SU-DHL-6 (cell line): Measurements from ENCODE around the gene MEF2D.

Source experiments
- H2AFZ ChIP-seq: fragments of 200-600 bp; sonication (generic); 2 replicates; pipeline ENCODE4 v1.6.1; 2014; ENCODE audit warnings: low read depth, mild to moderate bottlenecking, moderate library complexity, mixed read lengths, antibody characterized with exemption, low read length; ENCODE audit not compliant: severe bottlenecking
- H3F3A ChIP-seq: fragments of 200-600 bp; shearing (Covaris generic); 2 replicates; pipeline ENCODE4 v1.6.0; 2016; ENCODE audit warnings: antibody characterized with exemption, mild to moderate bottlenecking; ENCODE audit not compliant: insufficient read depth
- H3K27ac ChIP-seq: fragments of 200-600 bp; sonication (generic); 2 replicates; pipeline ENCODE4 v1.5.1; 2016; ENCODE audit warnings: low read depth, mild to moderate bottlenecking, low read length, moderate library complexity, mixed read lengths
- H3K27me3 ChIP-seq: fragments of 200-600 bp; sonication (generic), shearing (Covaris generic); 2 replicates; pipeline ENCODE4 v1.6.0; 2014; ENCODE audit warnings: mild to moderate bottlenecking, low read length
- H3K36me3 ChIP-seq: fragments of 200-600 bp; sonication (generic); 2 replicates; pipeline ENCODE4 v1.6.1; 2014; ENCODE audit warnings: mild to moderate bottlenecking, low read length, mixed read lengths
- H3K4me2 ChIP-seq: fragments of 300-600, 200-600 bp; shearing (Covaris generic), sonication (generic); 2 replicates; pipeline ENCODE4 v1.6.0; 2014; ENCODE audit warnings: low read length, low read depth, mild to moderate bottlenecking; ENCODE audit not compliant: poor library complexity, severe bottlenecking
- H3K4me3 ChIP-seq: fragments of 200-600 bp; sonication (generic); 2 replicates; pipeline ENCODE4 v1.5.1; 2014; ENCODE audit warnings: antibody characterized with exemption, low read length, mild to moderate bottlenecking, mixed read lengths; ENCODE audit not compliant: insufficient read depth, poor library complexity, severe bottlenecking
- H3K79me2 ChIP-seq: fragments of 200-600 bp; sonication (generic); 2 replicates; pipeline ENCODE4 v1.6.1; 2014; ENCODE audit warnings: mild to moderate bottlenecking, low read length, moderate library complexity; ENCODE audit not compliant: insufficient read depth
- H3K9ac ChIP-seq: fragments of 200-600 bp; sonication (generic); 2 replicates; pipeline ENCODE4 v1.7.0; 2014; ENCODE audit warnings: mild to moderate bottlenecking, low read length
- H3K9me2 ChIP-seq: fragments of 200-600 bp; sonication (generic); replicated peaks from 2 replicates; pipeline ENCODE4 v1.6.1; 2014; ENCODE audit warnings: low read length; ENCODE audit not compliant: insufficient read depth
- H3K9me3 ChIP-seq: fragments of 200-600 bp; sonication (generic); 2 replicates; pipeline ENCODE4 v1.6.1; 2014; ENCODE audit warnings: low read length, mixed read lengths; ENCODE audit not compliant: insufficient read depth
- H4K20me1 ChIP-seq: fragments of 200-600 bp; sonication (generic); 2 replicates; pipeline ENCODE4 v1.6.1; 2014; ENCODE audit warnings: low read depth, mild to moderate bottlenecking, antibody characterized with exemption, low read length, moderate library complexity, mixed read lengths
- EZH2phosphoT487 ChIP-seq: fragments of 200-600 bp; sonication (generic), shearing (Covaris generic); conservative IDR thresholded peaks from 2 replicates; pipeline ENCODE4 v1.6.1; 2018; ENCODE audit warnings: mild to moderate bottlenecking, antibody characterized with exemption, low read length, moderate library complexity, mixed read lengths
- TF ChIP-seq, protein P1 (sequence below): fragments of 200-600 bp; sonication (generic); IDR thresholded peaks from one replicate; pipeline ENCODE4 v1.5.1; 2017; ENCODE audit warnings: antibody characterized with exemption, mild to moderate bottlenecking, low read length, moderate library complexity; ENCODE audit not compliant: insufficient read depth, poor library complexity, severe bottlenecking

Gene MEF2D

DNA sequence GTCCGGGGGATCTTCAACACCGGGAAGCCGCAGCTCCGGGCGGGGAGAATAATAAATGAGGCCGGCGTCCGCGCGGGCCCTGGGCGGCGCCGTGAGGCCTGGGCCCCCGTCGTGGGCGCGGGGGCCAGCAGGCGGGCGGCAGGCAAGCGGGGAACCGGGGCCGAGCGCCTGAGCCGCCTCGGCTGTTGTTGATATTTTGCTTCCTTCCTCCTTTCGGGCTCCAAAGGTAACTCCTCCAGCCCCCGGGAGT lies at the start of gene MEF2D:
TSS of gene MEF2D (minus strand) at position 233 of the 250 bp plus-strand sequence. CDS start 17,483 bp downstream, outside the sequence.
- Histone ChIP-seq H3K27me3 (no peaks in the 10 kb centered on the region), H3K36me3 (no peaks in the 10 kb centered on the region), H3K4me2 (peak within 1 kb of the TSS; percentile 87), H3K9me3 (no peaks in the 10 kb centered on the region), H2AFZ (no peak within 1 kb of the TSS), H4K20me1 (peaks cover 4% of the 10 kb centered on the region; the same call in 1 of the 2 replicates), H3K9me2 (no peaks in the 10 kb centered on the region), H3F3A (peaks cover 40% of the 10 kb centered on the region), H3K4me3 (peak within 1 kb of the TSS; percentile 97), H3K9ac (peak within 1 kb of the TSS; percentile 98), H3K27ac (peak within 1 kb of the TSS; percentile 98), H3K79me2 (peaks cover 51% of the 10 kb centered on the region)
- TF ChIP-seq, protein P1, sequence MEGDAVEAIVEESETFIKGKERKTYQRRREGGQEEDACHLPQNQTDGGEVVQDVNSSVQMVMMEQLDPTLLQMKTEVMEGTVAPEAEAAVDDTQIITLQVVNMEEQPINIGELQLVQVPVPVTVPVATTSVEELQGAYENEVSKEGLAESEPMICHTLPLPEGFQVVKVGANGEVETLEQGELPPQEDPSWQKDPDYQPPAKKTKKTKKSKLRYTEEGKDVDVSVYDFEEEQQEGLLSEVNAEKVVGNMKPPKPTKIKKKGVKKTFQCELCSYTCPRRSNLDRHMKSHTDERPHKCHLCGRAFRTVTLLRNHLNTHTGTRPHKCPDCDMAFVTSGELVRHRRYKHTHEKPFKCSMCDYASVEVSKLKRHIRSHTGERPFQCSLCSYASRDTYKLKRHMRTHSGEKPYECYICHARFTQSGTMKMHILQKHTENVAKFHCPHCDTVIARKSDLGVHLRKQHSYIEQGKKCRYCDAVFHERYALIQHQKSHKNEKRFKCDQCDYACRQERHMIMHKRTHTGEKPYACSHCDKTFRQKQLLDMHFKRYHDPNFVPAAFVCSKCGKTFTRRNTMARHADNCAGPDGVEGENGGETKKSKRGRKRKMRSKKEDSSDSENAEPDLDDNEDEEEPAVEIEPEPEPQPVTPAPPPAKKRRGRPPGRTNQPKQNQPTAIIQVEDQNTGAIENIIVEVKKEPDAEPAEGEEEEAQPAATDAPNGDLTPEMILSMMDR, result no peak
- no peak for TF ChIP-seq EZH2phosphoT487

DNA sequence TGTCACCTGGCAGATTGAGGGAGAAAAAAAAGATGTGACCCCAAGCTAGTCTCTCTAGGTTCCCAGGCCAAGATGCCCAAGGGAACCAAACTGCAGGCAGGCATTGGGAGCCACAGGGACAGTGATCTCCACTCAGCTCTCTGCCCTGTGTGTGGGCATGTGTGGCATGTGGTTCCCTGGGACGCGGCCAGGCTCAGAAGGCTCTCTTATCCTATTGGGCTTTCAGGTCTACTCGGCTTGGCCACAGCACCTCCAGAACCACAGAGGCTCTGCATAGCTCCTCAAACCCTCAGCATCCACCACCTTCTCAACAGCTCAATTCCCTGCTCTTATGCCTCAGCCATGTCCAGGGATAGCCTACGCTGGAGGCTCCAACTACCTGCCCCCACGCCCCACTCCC lies 49.8 kb upstream of the MEF2D start:
- Histone ChIP-seq H3K4me2 (no peak overlapping the region), H3K9me2 (no peaks in the 10 kb centered on the region), H3K9ac (no peak overlapping the region), H3K36me3 (no peaks in the 10 kb centered on the region), H3F3A (no peaks in the 10 kb centered on the region), H4K20me1 (no peaks in the 10 kb centered on the region), H2AFZ (no peak overlapping the region), H3K27me3 (no peaks in the 10 kb centered on the region), H3K79me2 (no peaks in the 10 kb centered on the region), H3K9me3 (no peaks in the 10 kb centered on the region), H3K4me3 (no peak overlapping the region), H3K27ac (no peak overlapping the region)
- no peak for TF ChIP-seq EZH2phosphoT487
- TF ChIP-seq, protein P1, result no peak

DNA sequence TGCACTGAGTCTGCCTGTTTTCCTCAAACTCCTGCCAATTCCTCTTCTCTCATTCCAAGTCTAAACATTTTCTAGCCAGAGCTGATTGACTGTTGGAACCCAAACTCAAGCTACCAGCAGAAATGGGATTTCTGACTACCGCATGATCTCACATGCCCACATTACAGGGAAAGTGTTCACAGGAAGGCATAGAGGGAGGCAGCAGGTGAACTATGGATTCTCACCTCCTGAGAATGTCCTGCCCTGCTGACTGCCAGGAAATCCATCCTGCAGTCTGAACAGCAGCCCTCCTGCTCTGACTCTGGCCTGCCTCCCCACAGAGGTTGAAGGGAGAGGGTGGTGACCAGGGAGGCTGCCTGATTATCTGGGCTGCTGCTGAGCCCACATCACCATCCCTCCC lies 49.3 kb upstream of the MEF2D start:
- H3K27me3 ChIP-seq, result no peaks in the 10 kb centered on the region
- no peak overlapping the region for H3K9ac ChIP-seq
- no peaks in the 10 kb centered on the region for H3K79me2 ChIP-seq
- H3K4me2 ChIP-seq, result no peak overlapping the region
- no peak overlapping the region for H2AFZ ChIP-seq
- no peaks in the 10 kb centered on the region for H3F3A ChIP-seq
- H3K4me3 ChIP-seq, result no peak overlapping the region
- no peak overlapping the region for H3K27ac ChIP-seq
- H3K9me3 ChIP-seq, result no peaks in the 10 kb centered on the region
- TF ChIP-seq EZH2phosphoT487, result no peak
- TF ChIP-seq, protein P1, result no peak
- H3K9me2 ChIP-seq, result no peaks in the 10 kb centered on the region
- no peaks in the 10 kb centered on the region for H3K36me3 ChIP-seq
- no peaks in the 10 kb centered on the region for H4K20me1 ChIP-seq

DNA sequence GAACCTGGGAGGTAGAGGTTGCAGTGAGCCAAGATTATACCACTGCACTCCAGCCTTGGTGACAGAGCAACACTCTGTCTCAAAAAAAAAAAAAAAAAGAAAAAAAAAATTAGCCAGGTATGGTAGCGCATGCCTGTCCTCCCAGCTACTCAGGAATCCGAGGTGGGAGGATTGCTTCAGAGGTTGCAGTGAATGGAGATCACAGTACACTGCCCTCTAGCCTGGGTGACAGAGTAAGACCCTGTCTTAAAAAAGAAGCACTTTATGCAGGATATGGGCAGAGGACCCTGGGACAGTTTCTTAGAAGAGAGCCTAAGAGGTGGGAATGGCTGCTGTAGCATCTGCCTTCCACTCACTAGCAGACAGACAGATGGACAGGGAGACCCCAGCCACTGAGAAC lies 48.8 kb upstream of the MEF2D start:
- no peaks in the 10 kb centered on the region for H3K36me3 ChIP-seq
- no peak for TF ChIP-seq EZH2phosphoT487
- TF ChIP-seq, protein P1, result no peak
- no peaks in the 10 kb centered on the region for H3K27me3 ChIP-seq
- no peak overlapping the region for H3K4me2 ChIP-seq
- H3K9me3 ChIP-seq, result no peaks in the 10 kb centered on the region
- H4K20me1 ChIP-seq, result no peaks in the 10 kb centered on the region
- no peaks in the 10 kb centered on the region for H3K9me2 ChIP-seq
- H2AFZ ChIP-seq, result no peak overlapping the region
- H3K27ac ChIP-seq, result no peak overlapping the region
- H3K79me2 ChIP-seq, result no peaks in the 10 kb centered on the region
- H3K4me3 ChIP-seq, result no peak overlapping the region
- no peak overlapping the region for H3K9ac ChIP-seq
- no peaks in the 10 kb centered on the region for H3F3A ChIP-seq
